Nephron (organoid): Measurements from ENCODE around the gene DOK7.
A peak's percentile ranks its signal among the peaks of the same experiment; 100 is the strongest.
"Not testable (repeated sequence)": the region's sequence is repeated elsewhere in the genome, so short reads cannot be mapped to it uniquely, and the experiment has no call there.

ENCODE experiments used
- H3K27ac Mint-ChIP-seq, 3 experiments: 2 replicates each; pipeline ENCODE4 v1.8.0; 2020; ENCODE audit warnings: mixed read lengths in 3 of 3, mild to moderate bottlenecking in 2 of 3, moderate library complexity in 1 of 3
- H3K27me3 Mint-ChIP-seq: 2 replicates; pipeline ENCODE4 v1.8.0; 2021; ENCODE audit warnings: low read depth, mild to moderate bottlenecking, moderate library complexity, mixed read lengths
- H3K36me3 Mint-ChIP-seq: 2 replicates; pipeline ENCODE4 v1.8.0; 2020; ENCODE audit warnings: low read depth, mixed read lengths
- H3K4me1 Mint-ChIP-seq: 2 replicates; pipeline ENCODE4 v1.8.0; 2020; ENCODE audit warnings: mixed read lengths
- H3K4me3 Mint-ChIP-seq, 3 experiments: 2 replicates each; pipeline ENCODE4 v1.8.0; 2020; ENCODE audit warnings: mild to moderate bottlenecking in 3 of 3, mixed read lengths in 3 of 3, moderate library complexity in 2 of 3
- H3K9me3 Mint-ChIP-seq: 2 replicates; pipeline ENCODE4 v1.8.0; 2020; ENCODE audit warnings: mixed read lengths
- TF ChIP-seq, protein P1 (sequence below), 3 experiments: fragments of 200-600 bp; sonication (generic); IDR thresholded peaks; one replicate each; pipeline ENCODE4 v1.5.0; 2021; ENCODE audit warnings: antibody characterized with exemption in 3 of 3; ENCODE audit not compliant: unreplicated experiment in 3 of 3

Gene DOK7

DNA sequence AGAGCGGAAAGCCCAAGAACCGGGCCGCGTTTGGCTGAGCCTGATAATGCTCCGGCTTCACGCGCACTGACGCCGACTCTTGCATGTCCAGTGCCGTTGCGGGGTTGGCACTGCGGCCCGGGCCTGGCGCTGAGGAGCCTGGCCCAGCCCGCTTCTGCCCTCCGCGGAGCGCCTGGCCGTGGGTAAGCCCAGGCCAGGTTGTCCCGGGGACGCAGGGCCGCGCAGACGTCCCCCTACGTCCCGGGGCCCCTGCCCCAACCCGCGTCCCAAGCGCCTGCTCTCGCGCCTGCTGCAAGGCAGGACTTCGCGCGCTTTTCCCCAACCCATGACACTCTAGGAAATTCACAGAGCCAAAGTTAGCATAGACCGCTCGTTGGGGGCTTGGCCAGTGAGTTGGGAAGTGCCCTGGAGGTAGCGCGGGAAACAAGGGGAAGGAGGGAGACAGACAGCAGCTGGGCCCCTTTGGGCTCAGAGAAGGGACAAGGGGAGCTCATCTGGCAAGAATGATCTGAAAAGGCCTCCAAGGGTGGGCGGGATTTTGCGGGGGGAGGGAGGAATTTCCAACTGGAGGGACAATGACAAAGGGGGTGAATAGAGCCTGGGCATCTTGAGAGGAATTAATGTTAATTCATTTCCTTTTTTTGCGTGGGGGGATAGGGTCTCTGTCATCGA lies 69.8 kb downstream of the DOK7 start:
- Mint-ChIP-seq H3K4me1 (peaks cover 11% of the 10 kb centered on the region), H3K36me3 (peaks cover 11% of the 10 kb centered on the region), H3K27ac (no peak overlapping the region), H3K4me3 (peak overlapping the region; percentile 100), H3K9me3 (peaks cover 10% of the 10 kb centered on the region), H3K27me3 (peaks cover 6% of the 10 kb centered on the region)
- TF ChIP-seq, protein P1, sequence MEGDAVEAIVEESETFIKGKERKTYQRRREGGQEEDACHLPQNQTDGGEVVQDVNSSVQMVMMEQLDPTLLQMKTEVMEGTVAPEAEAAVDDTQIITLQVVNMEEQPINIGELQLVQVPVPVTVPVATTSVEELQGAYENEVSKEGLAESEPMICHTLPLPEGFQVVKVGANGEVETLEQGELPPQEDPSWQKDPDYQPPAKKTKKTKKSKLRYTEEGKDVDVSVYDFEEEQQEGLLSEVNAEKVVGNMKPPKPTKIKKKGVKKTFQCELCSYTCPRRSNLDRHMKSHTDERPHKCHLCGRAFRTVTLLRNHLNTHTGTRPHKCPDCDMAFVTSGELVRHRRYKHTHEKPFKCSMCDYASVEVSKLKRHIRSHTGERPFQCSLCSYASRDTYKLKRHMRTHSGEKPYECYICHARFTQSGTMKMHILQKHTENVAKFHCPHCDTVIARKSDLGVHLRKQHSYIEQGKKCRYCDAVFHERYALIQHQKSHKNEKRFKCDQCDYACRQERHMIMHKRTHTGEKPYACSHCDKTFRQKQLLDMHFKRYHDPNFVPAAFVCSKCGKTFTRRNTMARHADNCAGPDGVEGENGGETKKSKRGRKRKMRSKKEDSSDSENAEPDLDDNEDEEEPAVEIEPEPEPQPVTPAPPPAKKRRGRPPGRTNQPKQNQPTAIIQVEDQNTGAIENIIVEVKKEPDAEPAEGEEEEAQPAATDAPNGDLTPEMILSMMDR (IDR thresholded peaks at IDR 0.05; ENCODE audit: unreplicated experiment in 3 of 3): no peak

DNA sequence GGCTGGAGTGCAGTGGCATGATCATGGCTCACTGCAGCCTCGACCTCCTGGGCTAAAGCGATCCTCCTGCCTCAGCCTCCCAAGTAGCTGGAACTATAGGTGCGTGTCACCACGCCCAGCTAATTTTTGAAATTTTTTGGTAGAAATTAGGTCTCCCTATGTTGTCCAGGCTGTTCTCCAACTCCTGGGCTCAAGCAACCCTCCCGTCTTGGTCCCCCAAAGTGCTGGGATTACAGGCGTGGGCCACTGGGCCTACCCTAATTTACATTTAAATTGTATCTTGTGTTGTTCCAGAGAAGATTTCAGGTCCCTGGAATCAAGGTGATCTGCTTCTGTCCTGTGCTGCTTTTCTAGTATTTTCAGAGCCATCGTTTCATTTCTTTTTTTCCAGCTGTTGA lies 70.3 kb downstream of the DOK7 start:
- H3K27me3 Mint-ChIP-seq: peaks cover 6% of the 10 kb centered on the region
- H3K4me1 Mint-ChIP-seq: peaks cover 11% of the 10 kb centered on the region
- TF ChIP-seq, protein P1 (IDR thresholded peaks at IDR 0.05; ENCODE audit: unreplicated experiment in 3 of 3): no peak
- peaks cover 10% of the 10 kb centered on the region for H3K9me3 Mint-ChIP-seq
- peak overlapping the region; percentile 52 to 72 (median 68) for H3K4me3 Mint-ChIP-seq
- no peak overlapping the region for H3K27ac Mint-ChIP-seq
- H3K36me3 Mint-ChIP-seq: peaks cover 7% of the 10 kb centered on the region

DNA sequence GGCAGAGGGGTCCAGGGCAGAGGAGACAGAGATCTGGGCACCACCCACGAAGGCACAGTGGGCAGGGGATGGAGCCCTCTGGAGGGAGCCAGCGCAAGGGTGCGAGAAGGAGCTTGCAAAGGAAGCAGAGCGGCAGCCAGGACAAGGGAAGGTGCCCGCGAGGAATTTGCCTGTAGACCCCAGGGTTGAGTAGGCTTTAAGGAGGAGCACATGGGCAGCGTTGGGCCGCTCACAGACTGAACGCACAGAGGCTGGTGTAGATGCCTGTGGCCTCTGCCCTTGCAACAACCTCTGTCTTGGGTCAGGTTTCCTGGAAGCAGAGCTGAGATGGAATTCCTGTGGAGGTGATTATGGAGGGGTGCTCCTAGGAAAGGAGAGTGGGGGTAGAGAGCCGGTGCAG lies 72.7 kb downstream of the DOK7 start:
- Mint-ChIP-seq H3K9me3 (peaks cover 10% of the 10 kb centered on the region), H3K4me1 (peaks cover 11% of the 10 kb centered on the region)
- not testable (repeated sequence) for H3K36me3 Mint-ChIP-seq, H3K27ac Mint-ChIP-seq, H3K4me3 Mint-ChIP-seq, H3K27me3 Mint-ChIP-seq

DNA sequence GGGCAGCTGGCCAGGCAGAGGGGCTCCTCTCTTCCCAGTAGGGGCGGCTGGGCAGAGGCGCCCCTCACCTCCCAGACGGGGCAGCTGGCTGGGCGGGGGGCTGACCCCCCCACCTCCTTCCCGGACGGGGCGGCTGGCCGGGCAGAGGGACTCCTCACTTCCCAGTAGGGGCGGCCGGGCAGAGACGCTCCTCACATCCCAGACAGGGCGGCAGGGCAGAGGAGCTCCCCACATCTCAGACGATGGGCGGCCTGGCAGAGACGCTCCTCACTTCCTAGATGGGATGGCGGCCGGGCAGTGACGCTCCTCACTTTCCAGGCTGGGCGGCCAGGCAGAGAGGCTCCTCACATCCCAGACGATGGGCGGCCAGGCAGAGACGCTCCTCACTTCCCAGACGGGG lies 75.8 kb downstream of the DOK7 start:
- H3K36me3 Mint-ChIP-seq, H3K27ac Mint-ChIP-seq, H3K27me3 Mint-ChIP-seq, H3K4me1 Mint-ChIP-seq, H3K4me3 Mint-ChIP-seq: not testable (repeated sequence)
- peaks cover 15% of the 10 kb centered on the region for H3K9me3 Mint-ChIP-seq

DNA sequence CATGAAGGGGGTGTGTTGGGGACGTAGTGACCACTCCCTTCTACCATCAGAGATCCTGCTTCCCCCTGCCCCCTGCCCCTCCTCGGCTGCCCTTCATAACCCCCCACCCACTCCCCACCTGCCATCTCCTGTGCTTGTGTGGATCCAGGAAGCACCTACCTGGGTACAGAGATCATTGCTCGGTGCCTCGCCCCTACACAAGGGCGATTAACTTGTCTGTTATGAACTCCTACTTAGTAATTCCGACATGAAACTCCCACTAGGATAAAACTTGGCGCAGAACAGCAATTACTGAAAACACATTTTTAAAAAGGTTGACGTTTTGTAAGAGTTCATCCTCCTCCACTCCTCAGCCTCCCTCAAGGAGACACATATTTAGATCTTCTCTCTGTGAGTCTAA lies 80.3 kb downstream of the DOK7 start:
- not testable (repeated sequence) for H3K27me3 Mint-ChIP-seq, H3K4me1 Mint-ChIP-seq, H3K27ac Mint-ChIP-seq, H3K9me3 Mint-ChIP-seq, H3K4me3 Mint-ChIP-seq, H3K36me3 Mint-ChIP-seq
